ENCODE measurements around the gene OTUD7B.
A peak's percentile ranks its signal among the peaks of the same experiment; 100 is the strongest.

DNA sequence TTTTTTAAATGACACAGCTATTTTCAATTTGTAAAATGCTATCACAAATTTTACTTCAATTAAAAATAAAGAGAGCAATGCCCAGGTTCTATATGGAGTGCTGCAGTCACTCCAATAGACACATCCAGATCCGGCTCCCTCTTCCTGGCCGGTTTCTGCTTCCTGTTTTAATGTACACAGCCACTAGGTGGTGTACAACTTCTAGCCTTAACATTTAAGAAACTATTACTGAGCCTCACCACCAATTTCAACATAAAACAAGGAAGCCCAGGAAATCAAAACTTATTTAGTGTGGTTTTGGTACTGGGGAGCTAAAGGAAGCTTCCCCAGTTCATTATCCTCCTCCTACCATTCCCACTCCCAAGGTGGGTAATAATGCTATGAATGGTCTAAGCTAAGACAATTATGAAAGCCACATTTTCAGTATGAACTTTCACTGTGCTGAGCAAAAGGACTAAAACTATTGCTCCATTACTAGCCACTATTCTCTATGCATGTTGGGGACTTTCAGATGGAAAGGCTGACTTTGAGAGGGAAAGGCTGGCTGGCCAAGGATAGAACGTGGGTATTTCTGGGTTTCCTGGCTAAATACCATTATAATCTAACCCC is 48.4 kb downstream of the OTUD7B start:
- TF ChIP-seq, protein P1, sequence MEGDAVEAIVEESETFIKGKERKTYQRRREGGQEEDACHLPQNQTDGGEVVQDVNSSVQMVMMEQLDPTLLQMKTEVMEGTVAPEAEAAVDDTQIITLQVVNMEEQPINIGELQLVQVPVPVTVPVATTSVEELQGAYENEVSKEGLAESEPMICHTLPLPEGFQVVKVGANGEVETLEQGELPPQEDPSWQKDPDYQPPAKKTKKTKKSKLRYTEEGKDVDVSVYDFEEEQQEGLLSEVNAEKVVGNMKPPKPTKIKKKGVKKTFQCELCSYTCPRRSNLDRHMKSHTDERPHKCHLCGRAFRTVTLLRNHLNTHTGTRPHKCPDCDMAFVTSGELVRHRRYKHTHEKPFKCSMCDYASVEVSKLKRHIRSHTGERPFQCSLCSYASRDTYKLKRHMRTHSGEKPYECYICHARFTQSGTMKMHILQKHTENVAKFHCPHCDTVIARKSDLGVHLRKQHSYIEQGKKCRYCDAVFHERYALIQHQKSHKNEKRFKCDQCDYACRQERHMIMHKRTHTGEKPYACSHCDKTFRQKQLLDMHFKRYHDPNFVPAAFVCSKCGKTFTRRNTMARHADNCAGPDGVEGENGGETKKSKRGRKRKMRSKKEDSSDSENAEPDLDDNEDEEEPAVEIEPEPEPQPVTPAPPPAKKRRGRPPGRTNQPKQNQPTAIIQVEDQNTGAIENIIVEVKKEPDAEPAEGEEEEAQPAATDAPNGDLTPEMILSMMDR (IDR thresholded peaks at IDR 0.05; ENCODE audit: low read length) = peak; percentile 76
- TF ChIP-seq EZH2 (IDR thresholded peaks at IDR 0.05; ENCODE audit: borderline replicate concordance, low read length) = no peak
